Neural crest cell (in vitro differentiated cells): ENCODE results near the gene BOLL. TPM values are rescaled to one million over a fixed set of nuclear protein-coding genes. Genes with fewer than 3 reads are reported as not detected.

ENCODE experiments used
- DNase-seq: peaks from one replicate; pipeline ENCODE4 v3.0.0; 2021; ENCODE audit warnings: low read depth, mixed read lengths, low spot score
- H3K27ac Mint-ChIP-seq: one replicate; pipeline ENCODE4 v1.8.0; 2021; ENCODE audit warnings: mild to moderate bottlenecking, mixed read lengths; ENCODE audit not compliant: unreplicated experiment
- H3K27me3 Mint-ChIP-seq: 2 replicates; pipeline ENCODE4 v1.8.0; 2021; ENCODE audit warnings: low read depth, mild to moderate bottlenecking, mixed read lengths
- H3K36me3 Mint-ChIP-seq: 2 replicates; pipeline ENCODE4 v1.8.0; 2021; ENCODE audit warnings: low read depth, mild to moderate bottlenecking, mixed read lengths
- H3K4me1 Mint-ChIP-seq: 2 replicates; pipeline ENCODE4 v1.8.0; 2021; ENCODE audit warnings: mixed read lengths
- H3K4me3 Mint-ChIP-seq: one replicate; pipeline ENCODE4 v1.8.0; 2021; ENCODE audit warnings: mild to moderate bottlenecking, mixed read lengths
- H3K9me3 Mint-ChIP-seq: 2 replicates; pipeline ENCODE4 v1.8.0; 2021; ENCODE audit warnings: mixed read lengths
- CTCF ChIP-seq: fragments of 200-600 bp; sonication (generic); conservative IDR thresholded peaks from 2 replicates; pipeline ENCODE4 v1.5.0; 2021; ENCODE audit warnings: antibody characterized with exemption, mild to moderate bottlenecking
- total RNA-seq: library from RNA; stranded (reverse); gene quantifications from 2 replicates; pipeline ENCODE4 v1.2.1, GENCODE V29; 2021

Gene BOLL
- total RNA-seq, 1 donor from 2014 or later = not detected

DNA sequence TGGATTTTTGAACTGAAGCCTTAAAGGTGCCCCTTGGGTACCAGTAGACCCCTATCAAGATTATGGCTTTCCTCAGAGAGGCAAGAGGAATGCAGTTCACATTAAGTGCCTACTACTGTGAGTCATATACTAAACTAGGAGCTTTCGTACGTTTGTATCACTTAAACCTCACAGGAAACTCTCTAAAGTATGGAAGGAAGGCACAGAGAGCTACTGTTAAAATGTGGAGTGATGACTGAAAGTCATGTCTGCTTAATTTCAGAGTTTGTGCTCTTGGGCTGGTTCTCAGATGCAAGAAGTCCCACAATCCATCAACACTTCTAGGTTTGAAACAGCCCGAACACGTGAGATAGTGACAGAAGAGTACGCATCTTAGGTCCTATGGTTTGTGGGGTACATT lies 23.9 kb upstream of the BOLL start:
- Mint-ChIP-seq H3K4me1 (peaks cover 10% of the 10 kb centered on the region), H3K36me3 (no peaks in the 10 kb centered on the region), H3K27ac (no peak overlapping the region), H3K9me3 (peaks cover 4% of the 10 kb centered on the region), H3K27me3 (peaks cover 55% of the 10 kb centered on the region), H3K4me3 (no peak overlapping the region)
- no peak for DNase-seq
- no peak for TF ChIP-seq CTCF

- peaks cover 4% of the 10 kb centered on the region for H3K9me3 Mint-ChIP-seq
- DNase-seq = no peak
- H3K27me3 Mint-ChIP-seq = peaks cover 71% of the 10 kb centered on the region
- H3K4me1 Mint-ChIP-seq = peaks cover 14% of the 10 kb centered on the region
- no peaks in the 10 kb centered on the region for H3K36me3 Mint-ChIP-seq
- H3K4me3 Mint-ChIP-seq = peak overlapping the region; percentile 84
- no peak overlapping the region for H3K27ac Mint-ChIP-seq
- no peak for TF ChIP-seq CTCF
Observed at GRCh38 chr2:197805715-197806633, 20.9 kb upstream of the BOLL start.

DNA sequence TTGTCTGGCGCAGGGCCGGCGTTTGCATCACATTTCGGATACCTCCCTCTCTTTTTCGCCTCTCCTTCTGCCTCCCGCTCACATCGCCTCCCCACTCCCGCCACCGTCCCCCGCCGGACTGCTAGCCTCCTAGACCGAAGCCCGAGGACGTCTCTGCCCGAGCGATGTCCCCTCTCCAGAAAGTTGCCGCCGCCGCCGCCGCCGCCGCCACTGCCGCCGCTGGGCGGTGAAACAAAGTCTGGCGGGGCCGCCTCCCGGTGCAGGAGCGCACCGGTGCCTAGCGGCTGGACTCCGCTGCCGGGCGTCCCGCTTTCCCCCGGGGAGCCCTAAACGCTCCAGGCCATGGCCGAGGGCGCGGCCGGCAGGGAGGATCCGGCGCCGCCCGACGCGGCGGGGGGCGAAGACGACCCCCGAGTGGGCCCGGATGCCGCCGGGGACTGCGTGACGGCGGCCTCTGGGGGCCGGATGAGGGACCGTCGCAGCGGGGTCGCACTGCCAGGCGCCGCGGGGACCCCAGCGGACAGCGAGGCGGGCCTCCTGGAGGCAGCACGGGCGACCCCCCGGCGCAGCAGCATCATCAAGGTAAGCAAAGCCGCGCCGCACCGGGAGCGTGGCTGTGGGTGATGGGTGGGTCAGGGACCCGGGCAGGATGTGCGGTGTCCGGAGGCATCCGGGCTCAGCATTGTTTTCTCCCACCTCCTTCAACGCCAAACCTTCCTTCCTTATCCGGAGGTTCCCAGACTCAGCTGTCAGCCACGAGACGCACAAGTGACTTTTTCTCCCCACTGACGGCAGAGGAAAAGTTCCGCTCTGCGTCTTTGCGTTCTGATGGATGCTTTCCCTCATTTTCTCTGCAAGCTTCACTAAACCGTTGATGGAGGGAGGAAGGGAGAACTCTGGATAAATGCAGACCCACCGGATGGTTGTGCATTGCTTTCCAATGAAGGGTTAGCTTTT lies 19.9 kb upstream of the BOLL start:
- Mint-ChIP-seq H3K27me3 (peaks cover 71% of the 10 kb centered on the region), H3K9me3 (peaks cover 4% of the 10 kb centered on the region), H3K36me3 (no peaks in the 10 kb centered on the region), H3K27ac (no peak overlapping the region), H3K4me3 (peak overlapping the region; percentile 85), H3K4me1 (peaks cover 14% of the 10 kb centered on the region)
- peak; percentile 30 for DNase-seq
- TF ChIP-seq CTCF = peak; percentile 30

- Mint-ChIP-seq H3K36me3 (no peaks in the 10 kb centered on the region), H3K4me1 (peaks cover 14% of the 10 kb centered on the region), H3K9me3 (peaks cover 4% of the 10 kb centered on the region), H3K27me3 (peaks cover 67% of the 10 kb centered on the region), H3K4me3 (peak within 1 kb of the TSS; percentile 85), H3K27ac (no peak within 1 kb of the TSS)
- DNase-seq = peak; percentile 84
- TF ChIP-seq CTCF = no peak
Observed at GRCh38 chr2:197804049-197804757, 19.1 kb upstream of the BOLL start, which contains the start of gene PLCL1. Gene PLCL1, plus strand, starts transcription at chr2:197804593.

- no peak overlapping the region for H3K27ac Mint-ChIP-seq
- H3K4me3 Mint-ChIP-seq = peak overlapping the region; percentile 69
- H3K9me3 Mint-ChIP-seq = no peaks in the 10 kb centered on the region
- H3K27me3 Mint-ChIP-seq = peaks cover 55% of the 10 kb centered on the region
- H3K4me1 Mint-ChIP-seq = peaks cover 23% of the 10 kb centered on the region
- no peaks in the 10 kb centered on the region for H3K36me3 Mint-ChIP-seq
- DNase-seq = no peak
- TF ChIP-seq CTCF = peak; percentile 79
Observed at GRCh38 chr2:197803033-197803444, 17.9 kb upstream of the BOLL start.
